Measurements from ENCODE around the gene SPAG16.

Gene SPAG16

DNA sequence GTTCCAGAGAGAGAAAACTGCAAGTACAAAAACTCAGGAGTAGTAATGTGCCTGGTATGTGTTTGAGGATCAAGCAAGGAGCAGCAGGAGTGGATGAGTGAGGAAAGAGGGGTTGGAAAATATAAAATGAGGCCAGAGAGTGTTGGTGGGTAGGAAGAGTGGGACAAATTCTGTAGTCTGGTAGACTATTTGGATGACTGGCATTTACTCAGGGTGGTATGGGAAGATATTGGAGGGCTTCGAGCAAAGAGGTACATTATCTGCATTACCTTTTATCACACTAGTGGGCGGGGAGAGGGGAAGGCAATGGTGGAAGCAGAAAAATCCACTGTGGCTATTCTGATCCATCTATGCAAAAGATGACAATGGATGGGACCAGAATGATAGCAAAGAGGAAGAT, 744.9 kb downstream of the SPAG16 start:
- H3K23ac ChIP-seq (ENCODE audit: low read length in 2 of 2) = no peak overlapping the region
- no peak overlapping the region for H2BK120ac ChIP-seq (ENCODE audit: low read depth, low read length)
- WGBS = 78% methylated on average over 1 of the region's 2 CpGs
- no peak overlapping the region for H2BK12ac ChIP-seq (ENCODE audit: low read length in 2 of 2)
- H2AK5ac ChIP-seq (ENCODE audit: low read length, severe bottlenecking) = no peak overlapping the region
- no peak overlapping the region for H3K18ac ChIP-seq (ENCODE audit: low read depth in 1 of 2, low read length in 2 of 2)
- no peaks in the 10 kb centered on the region for H3K4me1 ChIP-seq (ENCODE audit: control insufficient read depth, insufficient read depth, low read depth, low read length)
- H3K79me1 ChIP-seq (replicated peaks; ENCODE audit: low read length, poor library complexity, severe bottlenecking) = no peaks in the 10 kb centered on the region
- no peak for DNase-seq
- H3K27ac ChIP-seq (ENCODE audit: low read length, poor library complexity, severe bottlenecking) = no peak overlapping the region
- H3K9ac ChIP-seq (ENCODE audit: low read length) = no peak overlapping the region
- no peaks in the 10 kb centered on the region for H3K36me3 ChIP-seq (ENCODE audit: control insufficient read depth in 1 of 2, insufficient read depth in 2 of 2, low read depth in 1 of 2, low read length in 2 of 2)
- H3K4ac ChIP-seq (ENCODE audit: low read depth in 1 of 2, low read length in 2 of 2) = no peak overlapping the region
- H2AFZ ChIP-seq (ENCODE audit: low read depth, low read length) = no peak overlapping the region
- no peak overlapping the region for H4K8ac ChIP-seq (ENCODE audit: low read length)
- H3K4me3 ChIP-seq (ENCODE audit: insufficient read depth in 1 of 2, low read depth in 1 of 2, low read length in 2 of 2) = no peak overlapping the region
- H3K14ac ChIP-seq (ENCODE audit: low read length in 2 of 2) = no peak overlapping the region
- no peaks in the 10 kb centered on the region for H3K9me3 ChIP-seq (ENCODE audit: control insufficient read depth, low read length)
- no peak overlapping the region for H3K4me2 ChIP-seq (ENCODE audit: low read length, poor library complexity, severe bottlenecking)
- no peaks in the 10 kb centered on the region for H3K27me3 ChIP-seq (ENCODE audit: control insufficient read depth in 1 of 2, insufficient read depth in 1 of 2, low read length in 2 of 2)
- H2BK5ac ChIP-seq (ENCODE audit: low read depth, low read length, poor library complexity, severe bottlenecking) = no peak overlapping the region
- H2BK15ac ChIP-seq (ENCODE audit: low read depth, poor library complexity, severe bottlenecking) = no peak overlapping the region
- H4K91ac ChIP-seq (ENCODE audit: low read length) = no peak overlapping the region

DNA sequence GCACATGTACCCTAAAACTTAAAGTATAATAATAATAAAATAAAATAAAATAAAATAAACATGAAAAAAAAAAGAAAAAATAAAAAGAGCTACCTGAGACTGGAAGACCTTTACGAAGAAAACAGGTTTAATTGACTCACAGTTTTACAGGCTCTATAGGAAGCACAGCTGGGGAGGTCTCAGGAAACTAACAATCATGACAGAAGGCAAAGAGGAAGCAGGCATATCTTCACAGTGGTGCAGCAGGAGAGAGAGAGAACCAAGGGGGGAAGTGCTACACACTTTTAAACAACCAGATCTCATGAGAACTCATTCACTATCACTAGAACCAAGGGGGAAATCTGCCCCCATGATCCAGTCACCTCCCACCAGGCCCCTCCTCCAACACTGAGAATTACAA, 747.3 kb downstream of the SPAG16 start:
- Histone ChIP-seq H3K4ac (ENCODE audit: low read depth in 1 of 2, low read length in 2 of 2) (no peak overlapping the region), H3K36me3 (ENCODE audit: control insufficient read depth in 1 of 2, insufficient read depth in 2 of 2, low read depth in 1 of 2, low read length in 2 of 2) (no peaks in the 10 kb centered on the region)
- DNase-seq = no peak

DNA sequence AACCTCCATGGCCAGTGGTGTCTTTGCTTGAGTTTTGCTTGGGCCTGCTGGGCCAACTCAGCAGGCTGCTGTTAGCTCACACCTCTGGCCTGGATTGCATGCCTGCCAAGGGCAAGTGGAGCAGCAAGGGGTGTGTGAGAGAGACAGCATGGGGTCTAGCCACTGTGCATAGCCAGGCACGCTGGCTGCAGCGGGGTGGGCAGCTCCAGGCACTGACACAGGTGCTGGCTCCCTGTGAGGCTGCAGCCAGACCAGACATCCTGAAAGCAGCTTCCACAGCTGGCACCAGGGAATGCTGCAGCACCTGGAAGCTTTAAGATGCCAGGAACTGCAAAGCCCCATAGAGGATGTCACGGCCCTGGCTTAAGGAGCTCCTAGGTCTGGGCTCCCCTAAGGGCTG, 750.2 kb downstream of the SPAG16 start:
- DNase-seq = no peak
- H2BK12ac ChIP-seq (ENCODE audit: low read length in 2 of 2) = no peak overlapping the region
- no peak overlapping the region for H3K27ac ChIP-seq (ENCODE audit: low read length, poor library complexity, severe bottlenecking)
- no peak overlapping the region for H4K91ac ChIP-seq (ENCODE audit: low read length)
- H3K23ac ChIP-seq (ENCODE audit: low read length in 2 of 2) = no peak overlapping the region
- H2BK15ac ChIP-seq (ENCODE audit: low read depth, poor library complexity, severe bottlenecking) = no peak overlapping the region
- H3K9me3 ChIP-seq (ENCODE audit: control insufficient read depth, low read length) = peaks cover 10% of the 10 kb centered on the region
- no peak overlapping the region for H3K18ac ChIP-seq (ENCODE audit: low read depth in 1 of 2, low read length in 2 of 2)
- peak overlapping the region; percentile 16 for H4K8ac ChIP-seq (ENCODE audit: low read length)
- no peak overlapping the region for H3K4ac ChIP-seq (ENCODE audit: low read depth in 1 of 2, low read length in 2 of 2)
- no peak overlapping the region for H3K9ac ChIP-seq (ENCODE audit: low read length)
- H3K4me2 ChIP-seq (ENCODE audit: low read length, poor library complexity, severe bottlenecking) = no peak overlapping the region
- H3K4me1 ChIP-seq (ENCODE audit: control insufficient read depth, insufficient read depth, low read depth, low read length) = peaks cover 5% of the 10 kb centered on the region
- H3K79me1 ChIP-seq (replicated peaks; ENCODE audit: low read length, poor library complexity, severe bottlenecking) = no peaks in the 10 kb centered on the region
- WGBS = 79% methylated on average over 3 of the region's 3 CpGs
- no peak overlapping the region for H2AFZ ChIP-seq (ENCODE audit: low read depth, low read length)
- H2BK5ac ChIP-seq (ENCODE audit: low read depth, low read length, poor library complexity, severe bottlenecking) = no peak overlapping the region
- no peaks in the 10 kb centered on the region for H3K27me3 ChIP-seq (ENCODE audit: control insufficient read depth in 1 of 2, insufficient read depth in 1 of 2, low read length in 2 of 2)
- H3K36me3 ChIP-seq (ENCODE audit: control insufficient read depth in 1 of 2, insufficient read depth in 2 of 2, low read depth in 1 of 2, low read length in 2 of 2) = no peaks in the 10 kb centered on the region
- H3K4me3 ChIP-seq (ENCODE audit: insufficient read depth in 1 of 2, low read depth in 1 of 2, low read length in 2 of 2) = no peak overlapping the region
- peak overlapping the region in 1 of 2 experiments; percentile 80 for H3K14ac ChIP-seq (ENCODE audit: low read length in 2 of 2)
- H2AK5ac ChIP-seq (ENCODE audit: low read length, severe bottlenecking) = no peak overlapping the region
- H2BK120ac ChIP-seq (ENCODE audit: low read depth, low read length) = no peak overlapping the region

More for the DNA sequence above, 747.3 kb downstream of the SPAG16 start:
- no peak overlapping the region for H3K14ac ChIP-seq (ENCODE audit: low read length in 2 of 2)
- no peak overlapping the region for H2BK15ac ChIP-seq (ENCODE audit: low read depth, poor library complexity, severe bottlenecking)
- no peak overlapping the region for H2AK5ac ChIP-seq (ENCODE audit: low read length, severe bottlenecking)
- no peak overlapping the region for H2AFZ ChIP-seq (ENCODE audit: low read depth, low read length)
- no peak overlapping the region for H3K27ac ChIP-seq (ENCODE audit: low read length, poor library complexity, severe bottlenecking)
- H4K91ac ChIP-seq (ENCODE audit: low read length) = no peak overlapping the region
- H3K4me1 ChIP-seq (ENCODE audit: control insufficient read depth, insufficient read depth, low read depth, low read length) = peaks cover 5% of the 10 kb centered on the region
- H3K4me2 ChIP-seq (ENCODE audit: low read length, poor library complexity, severe bottlenecking) = no peak overlapping the region
- H2BK12ac ChIP-seq (ENCODE audit: low read length in 2 of 2) = no peak overlapping the region
- no peak overlapping the region for H3K18ac ChIP-seq (ENCODE audit: low read depth in 1 of 2, low read length in 2 of 2)
- H3K9me3 ChIP-seq (ENCODE audit: control insufficient read depth, low read length) = peaks cover 10% of the 10 kb centered on the region
- H3K4me3 ChIP-seq (ENCODE audit: insufficient read depth in 1 of 2, low read depth in 1 of 2, low read length in 2 of 2) = no peak overlapping the region
- no peak overlapping the region for H3K9ac ChIP-seq (ENCODE audit: low read length)
- H2BK5ac ChIP-seq (ENCODE audit: low read depth, low read length, poor library complexity, severe bottlenecking) = no peak overlapping the region
- no peak overlapping the region for H2BK120ac ChIP-seq (ENCODE audit: low read depth, low read length)
- no peaks in the 10 kb centered on the region for H3K27me3 ChIP-seq (ENCODE audit: control insufficient read depth in 1 of 2, insufficient read depth in 1 of 2, low read length in 2 of 2)
- H3K23ac ChIP-seq (ENCODE audit: low read length in 2 of 2) = no peak overlapping the region
- no peaks in the 10 kb centered on the region for H3K79me1 ChIP-seq (replicated peaks; ENCODE audit: low read length, poor library complexity, severe bottlenecking)
- 95% methylated on average over 1 of the region's 1 CpG for WGBS
- H4K8ac ChIP-seq (ENCODE audit: low read length) = no peak overlapping the region

DNA sequence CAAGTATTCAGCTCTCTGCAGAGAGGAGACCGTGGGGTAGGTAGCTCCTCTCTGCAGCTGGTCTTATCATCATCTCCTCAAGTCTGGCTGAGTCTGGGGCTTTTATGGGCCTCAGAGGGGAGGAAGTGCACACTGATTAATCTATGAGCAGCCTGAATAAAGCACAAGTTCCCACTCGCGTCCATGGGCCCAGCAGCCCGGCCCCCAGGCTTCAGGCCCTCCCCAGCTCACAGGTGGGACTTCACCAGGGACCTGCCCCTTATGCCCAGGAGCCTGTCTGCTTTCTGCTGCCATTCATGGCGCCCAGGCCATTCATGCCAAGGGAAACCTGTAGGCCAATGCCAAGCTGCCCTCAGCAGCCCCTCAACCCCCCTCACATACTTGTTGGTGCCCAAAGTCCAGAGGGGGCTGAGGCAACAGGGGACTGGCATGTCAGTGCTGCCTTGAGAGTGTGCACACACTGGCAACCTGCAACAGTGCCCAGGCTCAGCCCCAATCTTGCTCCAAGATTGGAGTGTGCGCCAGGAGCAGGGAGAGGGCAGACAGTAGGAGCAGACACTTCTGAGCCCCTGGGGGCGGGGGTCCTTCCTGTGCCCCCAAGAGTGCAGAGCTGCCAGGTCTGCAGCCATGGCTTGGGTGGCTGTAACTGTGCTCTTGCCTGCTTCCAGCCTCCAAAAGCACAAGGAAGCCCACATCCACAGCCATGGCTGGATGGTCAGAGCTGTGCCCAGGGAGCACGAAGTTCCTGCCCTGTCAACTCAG, 751.0 kb downstream of the SPAG16 start:
- H2BK12ac ChIP-seq (ENCODE audit: low read length in 2 of 2) = no peak overlapping the region
- H3K27me3 ChIP-seq (ENCODE audit: control insufficient read depth in 1 of 2, insufficient read depth in 1 of 2, low read length in 2 of 2) = no peaks in the 10 kb centered on the region
- no peak overlapping the region for H3K4me3 ChIP-seq (ENCODE audit: insufficient read depth in 1 of 2, low read depth in 1 of 2, low read length in 2 of 2)
- H3K79me1 ChIP-seq (replicated peaks; ENCODE audit: low read length, poor library complexity, severe bottlenecking) = no peaks in the 10 kb centered on the region
- H2BK15ac ChIP-seq (ENCODE audit: low read depth, poor library complexity, severe bottlenecking) = no peak overlapping the region
- no peak overlapping the region for H3K9ac ChIP-seq (ENCODE audit: low read length)
- H3K9me3 ChIP-seq (ENCODE audit: control insufficient read depth, low read length) = peaks cover 19% of the 10 kb centered on the region
- H3K18ac ChIP-seq (ENCODE audit: low read depth in 1 of 2, low read length in 2 of 2) = no peak overlapping the region
- no peak overlapping the region for H2AFZ ChIP-seq (ENCODE audit: low read depth, low read length)
- no peak overlapping the region for H3K27ac ChIP-seq (ENCODE audit: low read length, poor library complexity, severe bottlenecking)
- no peak overlapping the region for H3K4me2 ChIP-seq (ENCODE audit: low read length, poor library complexity, severe bottlenecking)
- 92% methylated on average over 8 of the region's 8 CpGs for WGBS
- H4K91ac ChIP-seq (ENCODE audit: low read length) = no peak overlapping the region
- no peak overlapping the region for H2AK5ac ChIP-seq (ENCODE audit: low read length, severe bottlenecking)
- H2BK5ac ChIP-seq (ENCODE audit: low read depth, low read length, poor library complexity, severe bottlenecking) = no peak overlapping the region
- no peak overlapping the region for H3K23ac ChIP-seq (ENCODE audit: low read length in 2 of 2)
- no peak overlapping the region for H3K4ac ChIP-seq (ENCODE audit: low read depth in 1 of 2, low read length in 2 of 2)
- H3K36me3 ChIP-seq (ENCODE audit: control insufficient read depth in 1 of 2, insufficient read depth in 2 of 2, low read depth in 1 of 2, low read length in 2 of 2) = no peaks in the 10 kb centered on the region
- H3K4me1 ChIP-seq (ENCODE audit: control insufficient read depth, insufficient read depth, low read depth, low read length) = peaks cover 5% of the 10 kb centered on the region
- H3K14ac ChIP-seq (ENCODE audit: low read length in 2 of 2) = peak overlapping the region in 1 of 2 experiments; percentile 13
- no peak overlapping the region for H2BK120ac ChIP-seq (ENCODE audit: low read depth, low read length)
- no peak for DNase-seq
- no peak overlapping the region for H4K8ac ChIP-seq (ENCODE audit: low read length)

Measured in mesenchymal stem cell (in vitro differentiated cells and primary cell).